Breast epithelium (tissue), 4 donors: ENCODE data around the gene CS. TPM values are rescaled to one million over a fixed set of nuclear protein-coding genes. Genes with fewer than 3 reads are reported as not detected.
"Not testable (repeated sequence)": the region's sequence is repeated elsewhere in the genome, so short reads cannot be mapped to it uniquely, and the experiment has no call there.

Source experiments
- DNase-seq, 2 donors: peaks; one replicate each; pipeline ENCODE4 v3.0.0-alpha.2; 2019; ENCODE audit warnings: low spot score in 2 of 2
- H3K27ac ChIP-seq, 2 donors: fragments of 200-600 bp; sonication (generic) in 1 of 2; one replicate each; pipeline ENCODE4 v1.5.1; 2016 to 2019; ENCODE audit warnings: mild to moderate bottlenecking in 1 of 2
- H3K27me3 ChIP-seq, 2 donors: fragments of 200-600 bp; sonication (generic) in 1 of 2; one replicate each; pipeline versions ENCODE4 v1.5.1 to v1.6.0; 2017 to 2019; ENCODE audit warnings: control low read depth in 1 of 2, mild to moderate bottlenecking in 1 of 2
- H3K36me3 ChIP-seq: fragments of 200-600 bp; one replicate; pipeline ENCODE4 v1.5.1; 2019
- H3K4me1 ChIP-seq, 2 donors: fragments of 200-600 bp; sonication (generic); one replicate each; pipeline ENCODE4 v1.5.1; 2016 to 2019; ENCODE audit warnings: control low read depth in 1 of 2
- H3K4me3 ChIP-seq, 3 donors: fragments of 200-600 bp; sonication (generic); 1 replicate in 2 of 3; 2 replicates in 1 of 3; pipeline ENCODE4 v1.5.1; 2016 to 2019; ENCODE audit warnings: mild to moderate bottlenecking in 3 of 3, moderate library complexity in 2 of 3
- H3K9me3 ChIP-seq, 2 donors: fragments of 200-600 bp; sonication (generic) in 1 of 2; one replicate each; pipeline ENCODE4 v1.5.1; 2016 to 2019; ENCODE audit warnings: control low read depth in 1 of 2
- CTCF ChIP-seq, 3 donors: fragments of 450-650 bp; IDR thresholded peaks; one replicate each; pipeline ENCODE4 v1.5.1; 2016 to 2017; ENCODE audit warnings: antibody characterized with exemption in 3 of 3, mild to moderate bottlenecking in 3 of 3, moderate library complexity in 3 of 3
- POLR2A ChIP-seq: fragments of 450-650 bp; IDR thresholded peaks from one replicate; pipeline ENCODE4 v1.6.1; 2016; ENCODE audit warnings: antibody characterized with exemption, mild to moderate bottlenecking, moderate library complexity
- POLR2AphosphoS5 ChIP-seq, 3 donors: sonication (generic); formaldehyde crosslinking; IDR thresholded peaks; one replicate each; pipeline ENCODE4 v1.6.1; 2017; ENCODE audit warnings: antibody characterized with exemption in 3 of 3
- intact Hi-C: fragments of 100-400 bp; cut with DNase I; formaldehyde crosslinking; loops from one replicate; pipeline ENCODE4 v1.15.1; 2023; ENCODE audit warnings: low total_unique reads
- total RNA-seq, 3 donors: library from RNA; depleted of rRNA; stranded (reverse); fragments of >200 nt; gene quantifications; one replicate each; pipeline ENCODE4 v1.1.0, GENCODE V29; 2016

The CS gene
- total RNA-seq, 3 donors from 2014 or later = 79.2 to 132 (median 103) TPM

GRCh38 chr12:56267443-56268071 is 32.6 kb downstream of the CS start:
- TF ChIP-seq POLR2A (no peak), CTCF (IDR thresholded peaks at IDR 0.05) (no peak), POLR2AphosphoS5 (IDR thresholded peaks at IDR 0.05) (no peak)
- H3K36me3 ChIP-seq = no peaks in the 10 kb centered on the region
- peaks cover 0 to 3% of the 10 kb centered on the region in 2 donors for H3K4me1 ChIP-seq
- peak overlapping the region; percentile 96 for H3K27ac ChIP-seq
- no peaks in the 10 kb centered on the region for H3K27me3 ChIP-seq
- DNase-seq = no peak
- intact Hi-C loops = no loop called here
- H3K9me3 ChIP-seq = no peaks in the 10 kb centered on the region
- H3K4me3 ChIP-seq = peak overlapping the region; percentile 59 to 81 (median 75)

DNA sequence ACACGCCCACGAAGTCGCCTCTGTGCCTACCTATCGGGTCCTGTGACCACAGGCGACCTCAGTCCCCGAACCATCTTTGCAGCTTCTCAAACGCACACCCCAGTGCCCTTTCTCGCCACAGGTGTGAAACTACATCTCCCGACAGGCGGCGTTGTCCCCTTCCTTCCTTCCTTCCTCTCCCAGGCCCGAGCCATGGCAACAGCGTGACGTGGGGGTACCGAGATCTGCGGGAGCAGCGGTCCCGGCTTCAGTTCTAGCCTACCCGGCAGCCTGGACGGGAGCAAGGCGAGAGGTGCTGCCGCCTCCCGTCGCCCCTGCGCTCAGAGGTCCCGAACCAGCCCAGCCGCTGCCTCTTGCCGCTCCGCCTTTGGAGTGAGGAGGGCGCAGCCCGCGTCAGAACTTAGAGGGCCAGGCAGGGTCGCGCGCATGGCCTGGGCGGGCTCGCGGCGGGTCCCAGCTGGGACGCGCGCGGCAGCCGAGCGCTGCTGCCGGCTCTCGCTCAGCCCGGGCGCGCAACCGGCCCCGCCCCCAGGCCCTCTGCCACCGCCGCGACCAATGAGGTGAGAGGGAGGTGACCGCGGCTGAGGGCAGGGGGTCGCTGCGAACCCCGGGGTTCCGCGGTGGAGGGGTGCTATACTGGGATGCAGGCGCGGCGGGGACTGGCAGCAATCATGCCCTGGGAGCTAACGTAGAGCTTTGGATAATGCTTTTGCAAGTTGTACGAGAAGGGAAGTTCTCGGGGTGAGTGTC is 33.3 kb downstream of the CS start, which contains the start of gene COQ10A:
Gene COQ10A, plus strand, starts transcription at position 250 of the 750 bp plus-strand sequence. Its CDS starts 177 bp downstream, at position 427.
- TF ChIP-seq POLR2AphosphoS5 (IDR thresholded peaks at IDR 0.05) = peak; percentile 69 to 81 (median 77)
- TF ChIP-seq CTCF (IDR thresholded peaks at IDR 0.05) = peak; percentile 61 to 88 (median 73)
- TF ChIP-seq POLR2A = no peak
- H3K4me3 ChIP-seq = peak within 1 kb of the TSS; percentile 59 to 81 (median 75)
- H3K27ac ChIP-seq = peak within 1 kb of the TSS; percentile 96
- intact Hi-C loops = no loop called here
- H3K36me3 ChIP-seq = no peaks in the 10 kb centered on the region
- peaks cover 0 to 3% of the 10 kb centered on the region in 2 donors for H3K4me1 ChIP-seq
- no peaks in the 10 kb centered on the region for H3K27me3 ChIP-seq
- H3K9me3 ChIP-seq = no peaks in the 10 kb centered on the region
- peak; percentile 86 for DNase-seq

GRCh38 chr12:56266068-56266692 is 34.0 kb downstream of the CS start:
- intact Hi-C loops, H3K27me3 ChIP-seq, H3K4me1 ChIP-seq, H3K36me3 ChIP-seq, DNase-seq, H3K9me3 ChIP-seq: not testable (repeated sequence)
- Histone ChIP-seq H3K4me3 (peak overlapping the region; percentile 59 to 81 (median 75)), H3K27ac (peak overlapping the region; percentile 96)

- H3K9me3 ChIP-seq, H3K4me1 ChIP-seq, H3K27ac ChIP-seq, H3K4me3 ChIP-seq, H3K27me3 ChIP-seq, DNase-seq, intact Hi-C loops, H3K36me3 ChIP-seq: not testable (repeated sequence)
These were observed 37.2 kb downstream of the CS start for GRCh38 chr12:56262955-56263354.

DNA sequence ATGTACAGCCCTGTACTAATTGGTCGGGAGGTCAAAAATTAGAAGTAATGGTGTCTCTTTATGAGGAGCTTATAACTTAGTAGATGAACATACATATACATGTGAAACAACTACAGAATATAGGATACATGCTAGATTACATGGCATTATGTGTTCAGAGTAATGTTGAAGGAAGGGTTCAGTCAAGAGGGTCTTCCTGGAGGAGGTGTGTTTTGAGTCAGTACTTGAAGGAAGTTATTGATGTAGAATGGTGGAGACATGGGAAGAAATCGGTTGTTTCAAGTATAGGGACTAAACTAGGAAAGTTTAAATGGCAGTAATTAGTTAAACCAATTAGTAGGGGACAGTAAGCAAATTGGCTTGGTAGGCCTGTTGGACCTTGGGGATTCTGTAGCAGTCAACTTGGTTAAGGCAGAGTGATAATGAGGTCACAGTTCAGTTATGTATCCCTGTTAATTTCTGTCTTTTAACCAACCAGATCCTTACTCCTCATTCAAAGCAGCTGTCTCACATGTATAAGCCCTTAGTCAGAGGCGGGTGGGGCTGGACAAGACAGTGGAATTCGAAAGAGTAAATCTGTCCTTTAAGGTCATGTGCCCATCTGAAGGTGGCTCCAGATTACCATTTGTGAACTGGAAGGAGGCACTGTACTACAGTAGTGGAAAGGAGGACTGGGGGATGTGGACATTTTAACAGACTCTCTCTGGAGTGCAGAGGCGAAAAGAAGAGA is 38.5 kb downstream of the CS start:
- H3K4me1 ChIP-seq = peaks cover 0 to 6% of the 10 kb centered on the region in 2 donors
- no peaks in the 10 kb centered on the region for H3K36me3 ChIP-seq
- no peak overlapping the region for H3K4me3 ChIP-seq
- no peaks in the 10 kb centered on the region for H3K9me3 ChIP-seq
- no peak overlapping the region for H3K27ac ChIP-seq
- DNase-seq = no peak
- no peak for TF ChIP-seq POLR2A
- TF ChIP-seq POLR2AphosphoS5 (IDR thresholded peaks at IDR 0.05) = no peak
- no peak for TF ChIP-seq CTCF (IDR thresholded peaks at IDR 0.05)
- intact Hi-C loops = no loop called here
- no peaks in the 10 kb centered on the region for H3K27me3 ChIP-seq
